Neutrophil (primary cell): ENCODE data around the gene YPEL1.

Experiments
- H3K27ac ChIP-seq: fragments of 200-600 bp; sonication (generic); 2 replicates; pipeline ENCODE4 v1.5.1; 2016; ENCODE audit warnings: mild to moderate bottlenecking, moderate library complexity
- H3K27me3 ChIP-seq: fragments of 200-600 bp; sonication (generic); 2 replicates; pipeline ENCODE4 v1.6.0; 2016; ENCODE audit warnings: mild to moderate bottlenecking
- H3K36me3 ChIP-seq: fragments of 200-600 bp; sonication (generic); 2 replicates; pipeline ENCODE4 v1.5.1; 2017
- H3K4me1 ChIP-seq, 2 experiments: fragments of 200-600 bp in 1 of 2; sonication (generic) in 1 of 2; 1 replicate in 1 of 2; 2 replicates in 1 of 2; pipeline versions ENCODE4 v1.5.1 to v1.6.1; 2013 to 2016; ENCODE audit warnings: low read depth in 1 of 2, low read length in 1 of 2, mild to moderate bottlenecking in 1 of 2, moderate library complexity in 1 of 2; ENCODE audit not compliant: control insufficient read depth in 1 of 2, insufficient read depth in 1 of 2
- H3K4me3 ChIP-seq, 2 experiments: fragments of 200-600 bp in 1 of 2; sonication (generic) in 1 of 2; 1 replicate in 1 of 2; 2 replicates in 1 of 2; pipeline ENCODE4 v1.5.1; 2013 to 2016; ENCODE audit warnings: low read depth in 1 of 2, low read length in 1 of 2, mild to moderate bottlenecking in 1 of 2, moderate library complexity in 1 of 2
- H3K9me3 ChIP-seq: fragments of 200-600 bp; sonication (generic); 2 replicates; pipeline ENCODE4 v1.5.1; 2016
- CTCF ChIP-seq: fragments of 200-600 bp; sonication (generic); IDR thresholded peaks from 2 replicates; pipeline ENCODE4 v1.5.1; 2016; ENCODE audit warnings: antibody characterized with exemption

Gene YPEL1

GRCh38 chr22:21735200-21736083 lies at the start of gene YPEL1:
Gene YPEL1, minus strand, starts transcription at chr22:21735794. Its CDS starts 25,050 bp downstream, at chr22:21710744.
- Histone ChIP-seq H3K4me3 (peak within 1 kb of the TSS; percentile 72 to 76), H3K27ac (peak within 1 kb of the TSS; percentile 87), H3K9me3 (no peaks in the 10 kb centered on the region), H3K27me3 (no peaks in the 10 kb centered on the region), H3K4me1 (peaks cover 15 to 26% of the 10 kb centered on the region in 2 experiments), H3K36me3 (no peaks in the 10 kb centered on the region)
- TF ChIP-seq CTCF = peak; percentile 34

GRCh38 chr22:21780259-21780658 lies 44.7 kb upstream of the YPEL1 start:
- Histone ChIP-seq H3K36me3 (peaks cover 81% of the 10 kb centered on the region), H3K9me3 (no peaks in the 10 kb centered on the region), H3K27me3 (no peaks in the 10 kb centered on the region), H3K27ac (no peak overlapping the region), H3K4me1 (peaks cover 0 to 5% of the 10 kb centered on the region in 2 experiments), H3K4me3 (no peak overlapping the region)
- no peak for TF ChIP-seq CTCF

GRCh38 chr22:21779444-21779843 lies 43.9 kb upstream of the YPEL1 start:
- Histone ChIP-seq H3K4me1 (no peaks in the 10 kb centered on the region), H3K9me3 (no peaks in the 10 kb centered on the region), H3K27ac (peak overlapping the region; percentile 28), H3K4me3 (no peak overlapping the region), H3K27me3 (no peaks in the 10 kb centered on the region), H3K36me3 (peaks cover 76% of the 10 kb centered on the region)
- no peak for TF ChIP-seq CTCF

GRCh38 chr22:21778705-21779363 lies 43.2 kb upstream of the YPEL1 start:
- Histone ChIP-seq H3K9me3 (no peaks in the 10 kb centered on the region), H3K4me1 (peaks cover 3% of the 10 kb centered on the region in 2 experiments), H3K27ac (peak overlapping the region; percentile 28), H3K4me3 (no peak overlapping the region), H3K36me3 (peaks cover 73% of the 10 kb centered on the region), H3K27me3 (no peaks in the 10 kb centered on the region)
- no peak for TF ChIP-seq CTCF

GRCh38 chr22:21771631-21771976 lies 36.0 kb upstream of the YPEL1 start:
- Histone ChIP-seq H3K36me3 (peaks cover 80% of the 10 kb centered on the region), H3K4me1 (peaks cover 43 to 62% of the 10 kb centered on the region in 2 experiments), H3K27ac (peak overlapping the region; percentile 85), H3K27me3 (no peaks in the 10 kb centered on the region), H3K9me3 (no peaks in the 10 kb centered on the region), H3K4me3 (peak overlapping the region in 1 of 2 experiments; percentile 54)
- no peak for TF ChIP-seq CTCF
